ENCODE results near the gene TMEM232.

DNA sequence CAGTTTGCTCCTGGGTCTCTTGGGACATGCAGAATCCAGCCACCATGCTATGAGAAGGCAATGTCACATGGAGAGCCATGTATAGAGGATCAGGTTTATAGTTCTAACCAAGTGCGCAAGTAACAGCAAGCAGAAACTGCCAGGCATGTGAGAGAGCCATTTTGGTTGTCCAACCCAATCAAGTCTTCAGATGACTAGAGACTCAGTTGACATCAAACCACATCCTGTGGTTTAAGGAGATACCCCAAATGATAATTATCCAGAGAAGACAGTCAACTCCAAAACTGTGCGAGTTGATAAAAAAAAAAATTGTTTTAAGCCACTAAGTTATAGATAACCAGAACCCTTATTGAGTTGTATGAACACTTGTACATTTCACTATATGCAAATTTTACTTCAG, 40.2 kb downstream of the TMEM232 start:
- TF ChIP-seq POLR2A (IDR thresholded peaks at IDR 0.05; ENCODE audit: low read length): no peak
- TF ChIP-seq GATA1 (IDR thresholded peaks at IDR 0.05; ENCODE audit: low read depth, low read length): no peak

Data from erythroblast (primary cell).